ENCODE measurements around the gene FTL. TPM values are rescaled to one million over a fixed set of nuclear protein-coding genes. Genes with fewer than 3 reads are reported as not detected.

Gene FTL
- total and polyA plus RNA-seq, 4 donors = 830 to 1,568 (median 1,226) TPM

- peak in 2 of 6 donors; percentile 57 to 64 for DNase-seq (ENCODE audit: low read depth in 4 of 6, low spot score in 6 of 6)
- Histone ChIP-seq H3K27ac (ENCODE audit: low read depth, low read length) (no peak overlapping the region), H3K27me3 (ENCODE audit: control insufficient read depth, insufficient read depth, low read length) (no peaks in the 10 kb centered on the region), H3K4me1 (ENCODE audit: control insufficient read depth, insufficient read depth, low read length) (peaks cover 2% of the 10 kb centered on the region), H3K4me3 (ENCODE audit: low read depth, low read length) (no peak overlapping the region), H3K9me3 (ENCODE audit: control insufficient read depth, insufficient read depth, low read length) (no peaks in the 10 kb centered on the region), H3K36me3 (ENCODE audit: control insufficient read depth, insufficient read depth, low read length) (peaks cover 45% of the 10 kb centered on the region)
- 36% methylated on average over 13 of the region's 16 CpGs for WGBS (ENCODE audit: insufficient coverage)
Measured at GRCh38 chr19:48999481-49000325, 34.6 kb downstream of the FTL start.

- no peaks in the 10 kb centered on the region for H3K4me1 ChIP-seq (ENCODE audit: control insufficient read depth, insufficient read depth, low read length)
- H3K27ac ChIP-seq (ENCODE audit: low read depth, low read length) = no peak overlapping the region
- WGBS (ENCODE audit: insufficient coverage) = 99% methylated on average over 11 of the region's 15 CpGs
- H3K36me3 ChIP-seq (ENCODE audit: control insufficient read depth, insufficient read depth, low read length) = peaks cover 71% of the 10 kb centered on the region
- no peaks in the 10 kb centered on the region for H3K27me3 ChIP-seq (ENCODE audit: control insufficient read depth, insufficient read depth, low read length)
- DNase-seq (ENCODE audit: low read depth in 4 of 6, low spot score in 6 of 6) = no peak
- H3K4me3 ChIP-seq (ENCODE audit: low read depth, low read length) = no peak overlapping the region
- H3K9me3 ChIP-seq (ENCODE audit: control insufficient read depth, insufficient read depth, low read length) = no peaks in the 10 kb centered on the region
Measured at GRCh38 chr19:49004133-49004532, 39.0 kb downstream of the FTL start.

- Histone ChIP-seq H3K36me3 (ENCODE audit: control insufficient read depth, insufficient read depth, low read length) (peaks cover 74% of the 10 kb centered on the region), H3K9me3 (ENCODE audit: control insufficient read depth, insufficient read depth, low read length) (no peaks in the 10 kb centered on the region), H3K27ac (ENCODE audit: low read depth, low read length) (no peak overlapping the region), H3K27me3 (ENCODE audit: control insufficient read depth, insufficient read depth, low read length) (no peaks in the 10 kb centered on the region), H3K4me1 (ENCODE audit: control insufficient read depth, insufficient read depth, low read length) (no peaks in the 10 kb centered on the region), H3K4me3 (ENCODE audit: low read depth, low read length) (no peak overlapping the region)
- WGBS (ENCODE audit: insufficient coverage) = 94% methylated on average over 6 of the region's 7 CpGs
- DNase-seq (ENCODE audit: low read depth in 4 of 6, low spot score in 6 of 6) = no peak
Measured at GRCh38 chr19:49004964-49005614, 40.0 kb downstream of the FTL start.

- Histone ChIP-seq H3K4me3 (ENCODE audit: low read depth, low read length) (no peak overlapping the region), H3K9me3 (ENCODE audit: control insufficient read depth, insufficient read depth, low read length) (no peaks in the 10 kb centered on the region), H3K27ac (ENCODE audit: low read depth, low read length) (no peak overlapping the region), H3K27me3 (ENCODE audit: control insufficient read depth, insufficient read depth, low read length) (no peaks in the 10 kb centered on the region), H3K4me1 (ENCODE audit: control insufficient read depth, insufficient read depth, low read length) (no peaks in the 10 kb centered on the region), H3K36me3 (ENCODE audit: control insufficient read depth, insufficient read depth, low read length) (peaks cover 85% of the 10 kb centered on the region)
- no peak for DNase-seq (ENCODE audit: low read depth in 4 of 6, low spot score in 6 of 6)
- WGBS (ENCODE audit: insufficient coverage) = 97% methylated on average over 22 of the region's 22 CpGs
Measured at GRCh38 chr19:49006905-49007304, 41.8 kb downstream of the FTL start.

- H3K4me3 ChIP-seq (ENCODE audit: low read depth, low read length) = no peak overlapping the region
- no peaks in the 10 kb centered on the region for H3K9me3 ChIP-seq (ENCODE audit: control insufficient read depth, insufficient read depth, low read length)
- H3K27me3 ChIP-seq (ENCODE audit: control insufficient read depth, insufficient read depth, low read length) = no peaks in the 10 kb centered on the region
- no peak for DNase-seq (ENCODE audit: low read depth in 4 of 6, low spot score in 6 of 6)
- no peaks in the 10 kb centered on the region for H3K4me1 ChIP-seq (ENCODE audit: control insufficient read depth, insufficient read depth, low read length)
- H3K36me3 ChIP-seq (ENCODE audit: control insufficient read depth, insufficient read depth, low read length) = peaks cover 81% of the 10 kb centered on the region
- H3K27ac ChIP-seq (ENCODE audit: low read depth, low read length) = no peak overlapping the region
- over 99% methylated on average over 16 of the region's 18 CpGs for WGBS (ENCODE audit: insufficient coverage)
Measured at GRCh38 chr19:49009828-49010227, 44.7 kb downstream of the FTL start.

GRCh38 chr19:49010453-49010852 is 45.3 kb downstream of the FTL start:
- Histone ChIP-seq H3K9me3 (ENCODE audit: control insufficient read depth, insufficient read depth, low read length) (no peaks in the 10 kb centered on the region), H3K4me1 (ENCODE audit: control insufficient read depth, insufficient read depth, low read length) (no peaks in the 10 kb centered on the region), H3K27me3 (ENCODE audit: control insufficient read depth, insufficient read depth, low read length) (no peaks in the 10 kb centered on the region), H3K4me3 (ENCODE audit: low read depth, low read length) (no peak overlapping the region), H3K27ac (ENCODE audit: low read depth, low read length) (no peak overlapping the region), H3K36me3 (ENCODE audit: control insufficient read depth, insufficient read depth, low read length) (peaks cover 81% of the 10 kb centered on the region)
- WGBS (ENCODE audit: insufficient coverage) = 94% methylated on average over 16 of the region's 18 CpGs
- DNase-seq (ENCODE audit: low read depth in 4 of 6, low spot score in 6 of 6) = no peak

- H3K27me3 ChIP-seq (ENCODE audit: control insufficient read depth, insufficient read depth, low read length) = no peaks in the 10 kb centered on the region
- no peaks in the 10 kb centered on the region for H3K4me1 ChIP-seq (ENCODE audit: control insufficient read depth, insufficient read depth, low read length)
- H3K4me3 ChIP-seq (ENCODE audit: low read depth, low read length) = no peak overlapping the region
- no peaks in the 10 kb centered on the region for H3K9me3 ChIP-seq (ENCODE audit: control insufficient read depth, insufficient read depth, low read length)
- whole genome bisulfite sequencing (ENCODE audit: insufficient coverage) = 83% methylated on average over 13 of the region's 17 CpGs
- H3K36me3 ChIP-seq (ENCODE audit: control insufficient read depth, insufficient read depth, low read length) = peaks cover 81% of the 10 kb centered on the region
- H3K27ac ChIP-seq (ENCODE audit: low read depth, low read length) = no peak overlapping the region
- no peak for DNase-seq (ENCODE audit: low read depth in 4 of 6, low spot score in 6 of 6)
Measured at GRCh38 chr19:49011194-49011593, 46.1 kb downstream of the FTL start.

GRCh38 chr19:49014123-49014869 is 49.2 kb downstream of the FTL start:
- DNase-seq (ENCODE audit: low read depth in 4 of 6, low spot score in 6 of 6) = no peak
- WGBS (ENCODE audit: insufficient coverage) = 95% methylated on average over 29 of the region's 32 CpGs
- Histone ChIP-seq H3K4me1 (ENCODE audit: control insufficient read depth, insufficient read depth, low read length) (peaks cover 23% of the 10 kb centered on the region), H3K9me3 (ENCODE audit: control insufficient read depth, insufficient read depth, low read length) (no peaks in the 10 kb centered on the region), H3K4me3 (ENCODE audit: low read depth, low read length) (no peak overlapping the region), H3K27ac (ENCODE audit: low read depth, low read length) (no peak overlapping the region), H3K36me3 (ENCODE audit: control insufficient read depth, insufficient read depth, low read length) (peaks cover 72% of the 10 kb centered on the region), H3K27me3 (ENCODE audit: control insufficient read depth, insufficient read depth, low read length) (peaks cover 22% of the 10 kb centered on the region)

- Histone ChIP-seq H3K27me3 (ENCODE audit: control insufficient read depth, insufficient read depth, low read length) (peaks cover 28% of the 10 kb centered on the region), H3K27ac (ENCODE audit: low read depth, low read length) (no peak overlapping the region), H3K4me1 (ENCODE audit: control insufficient read depth, insufficient read depth, low read length) (peaks cover 28% of the 10 kb centered on the region), H3K36me3 (ENCODE audit: control insufficient read depth, insufficient read depth, low read length) (peaks cover 67% of the 10 kb centered on the region), H3K9me3 (ENCODE audit: control insufficient read depth, insufficient read depth, low read length) (no peaks in the 10 kb centered on the region), H3K4me3 (ENCODE audit: low read depth, low read length) (no peak overlapping the region)
- no peak for DNase-seq (ENCODE audit: low read depth in 4 of 6, low spot score in 6 of 6)
- WGBS (ENCODE audit: insufficient coverage) = 97% methylated on average over 18 of the region's 18 CpGs
Measured at GRCh38 chr19:49014870-49015255, 49.8 kb downstream of the FTL start.
